Smooth muscle cell (in vitro differentiated cells): ENCODE data around the gene AATK. TPM values are rescaled to one million over a fixed set of nuclear protein-coding genes. Genes with fewer than 3 reads are reported as not detected.

Experiments
- DNase-seq: peaks from one replicate; lab custom pipeline; 2025; ENCODE audit not compliant: unreplicated experiment; lab: John Stamatoyannopoulos, UW
- H2AFZ ChIP-seq: fragments of 200-600 bp; sonication (generic); 2 replicates; pipeline ENCODE4 v1.6.0; 2016; ENCODE audit warnings: antibody characterized with exemption, low read depth, mild to moderate bottlenecking
- H3F3A ChIP-seq: fragments of 200-600 bp; sonication (generic); 2 replicates; pipeline ENCODE4 v1.6.0; 2017; ENCODE audit warnings: antibody characterized with exemption, low read depth
- H3K27ac ChIP-seq: fragments of 200-600 bp; sonication (generic); 2 replicates; pipeline ENCODE4 v1.5.1; 2016; ENCODE audit warnings: low read depth, mild to moderate bottlenecking
- H3K27me3 ChIP-seq: fragments of 200-600 bp; sonication (generic); 2 replicates; pipeline ENCODE4 v1.6.1; 2016; ENCODE audit warnings: low read depth, mild to moderate bottlenecking
- H3K36me3 ChIP-seq: fragments of 200-600 bp; sonication (generic); 2 replicates; pipeline ENCODE4 v1.5.1; 2016; ENCODE audit warnings: low read depth
- H3K4me1 ChIP-seq: fragments of 200-600 bp; sonication (generic); 2 replicates; pipeline ENCODE4 v1.5.1; 2016; ENCODE audit warnings: low read depth
- H3K4me2 ChIP-seq: fragments of 200-600 bp; sonication (generic); 2 replicates; pipeline ENCODE4 v1.6.0; 2016; ENCODE audit warnings: mild to moderate bottlenecking
- H3K4me3 ChIP-seq: fragments of 200-600 bp; sonication (generic); 2 replicates; pipeline ENCODE4 v1.5.1; 2016; ENCODE audit warnings: mild to moderate bottlenecking
- H3K79me2 ChIP-seq: fragments of 200-600 bp; sonication (generic); 2 replicates; pipeline ENCODE4 v1.6.0; 2016; ENCODE audit warnings: low read depth, mild to moderate bottlenecking
- H3K9ac ChIP-seq: fragments of 200-600 bp; sonication (generic); 2 replicates; pipeline ENCODE4 v1.6.0; 2016; ENCODE audit warnings: low read depth
- H3K9me3 ChIP-seq: fragments of 200-600 bp; sonication (generic); replicated peaks from 2 replicates; pipeline ENCODE4 v1.5.1; 2016; ENCODE audit warnings: low read depth
- H4K20me1 ChIP-seq: fragments of 200-600 bp; sonication (generic); 2 replicates; pipeline ENCODE4 v1.6.0; 2016; ENCODE audit warnings: low read depth
- WGBS: methylation state at CpG from one replicate; pipeline ENCODE4 v1.1.7; 2016; ENCODE audit warnings: low lambda C conversion rate; 5-methylcytosine and 5-hydroxymethylcytosine counted together
- polyA plus RNA-seq: library from polyadenylated mRNA; unstranded; fragments of >200 nt; fragmentation: Nextera tagmentation; extraction: Ambion mirVana; gene quantifications from 2 replicates; pipeline ENCODE4 v1.2.1, GENCODE V29; 2016
- total RNA-seq: library from RNA; depleted of rRNA; stranded (reverse); fragments of >200 nt; gene quantifications from 2 replicates; pipeline ENCODE4 v1.2.3, GENCODE V29; 2014
- TF ChIP-seq, protein P1 (sequence below): fragments of 200-600 bp; sonication (generic); IDR thresholded peaks from 2 replicates; pipeline ENCODE4 v1.5.1; 2017; ENCODE audit warnings: borderline replicate concordance, mild to moderate bottlenecking, antibody characterized with exemption; ENCODE audit not compliant: insufficient read depth, poor library complexity, severe bottlenecking

The AATK gene
- total and polyA plus RNA-seq, 2 experiments from 2014 or later: 0.61 to 0.67 TPM

DNA sequence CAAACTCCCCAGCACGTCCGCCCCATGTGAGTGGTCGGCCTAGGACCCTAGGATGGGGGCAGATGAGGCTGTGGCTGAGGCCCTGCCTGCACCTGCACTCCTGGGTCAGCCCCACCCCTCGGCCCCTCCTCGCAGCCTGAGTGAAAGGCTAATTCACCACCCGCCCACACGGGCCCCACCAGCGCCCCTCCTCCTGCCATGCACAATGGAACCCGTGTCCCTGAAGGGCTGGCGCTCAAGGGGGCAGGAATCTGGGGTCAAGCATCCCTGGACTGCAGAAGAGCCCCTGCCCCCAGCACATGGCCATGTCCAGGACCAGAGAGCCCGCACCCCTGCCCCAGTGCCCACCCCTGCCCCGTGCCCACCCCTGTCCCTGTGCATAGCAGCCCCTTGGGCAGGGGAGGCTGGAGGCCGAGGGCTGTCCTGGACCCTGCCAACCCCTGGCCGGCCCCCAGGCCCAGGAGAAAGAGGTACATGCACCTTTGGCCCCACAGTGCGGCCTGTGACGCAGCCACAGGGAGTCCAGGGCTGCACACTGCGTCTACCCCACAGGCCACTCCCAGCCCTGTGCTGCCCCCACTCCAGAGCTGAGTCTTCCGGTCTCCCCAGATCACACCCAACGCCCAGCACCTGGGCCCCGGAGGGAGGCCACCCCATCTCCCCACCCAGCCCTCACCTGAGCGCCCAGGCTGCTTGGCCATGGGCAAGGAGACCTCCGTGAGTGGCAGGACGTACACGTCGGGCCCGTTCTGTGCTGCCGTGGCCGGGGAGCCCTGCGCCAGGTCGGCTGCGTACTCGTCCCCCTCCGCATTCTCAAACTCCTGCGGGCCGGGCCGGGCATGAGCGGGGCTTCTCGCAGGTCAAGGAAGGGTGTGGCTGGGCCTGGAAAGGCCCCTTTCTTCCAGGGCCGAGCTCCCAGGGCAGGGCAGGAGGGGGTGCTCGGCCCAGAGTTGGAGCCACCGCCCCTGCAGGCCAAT is 35.3 kb downstream of the AATK start:
- no peaks in the 10 kb centered on the region for H3K79me2 ChIP-seq
- H3F3A ChIP-seq: no peaks in the 10 kb centered on the region
- no peak overlapping the region for H3K4me3 ChIP-seq
- WGBS: 94% methylated on average over 38 of the region's 41 CpGs
- no peak overlapping the region for H3K27ac ChIP-seq
- H3K4me2 ChIP-seq: no peak overlapping the region
- no peak for DNase-seq
- TF ChIP-seq, protein P1, sequence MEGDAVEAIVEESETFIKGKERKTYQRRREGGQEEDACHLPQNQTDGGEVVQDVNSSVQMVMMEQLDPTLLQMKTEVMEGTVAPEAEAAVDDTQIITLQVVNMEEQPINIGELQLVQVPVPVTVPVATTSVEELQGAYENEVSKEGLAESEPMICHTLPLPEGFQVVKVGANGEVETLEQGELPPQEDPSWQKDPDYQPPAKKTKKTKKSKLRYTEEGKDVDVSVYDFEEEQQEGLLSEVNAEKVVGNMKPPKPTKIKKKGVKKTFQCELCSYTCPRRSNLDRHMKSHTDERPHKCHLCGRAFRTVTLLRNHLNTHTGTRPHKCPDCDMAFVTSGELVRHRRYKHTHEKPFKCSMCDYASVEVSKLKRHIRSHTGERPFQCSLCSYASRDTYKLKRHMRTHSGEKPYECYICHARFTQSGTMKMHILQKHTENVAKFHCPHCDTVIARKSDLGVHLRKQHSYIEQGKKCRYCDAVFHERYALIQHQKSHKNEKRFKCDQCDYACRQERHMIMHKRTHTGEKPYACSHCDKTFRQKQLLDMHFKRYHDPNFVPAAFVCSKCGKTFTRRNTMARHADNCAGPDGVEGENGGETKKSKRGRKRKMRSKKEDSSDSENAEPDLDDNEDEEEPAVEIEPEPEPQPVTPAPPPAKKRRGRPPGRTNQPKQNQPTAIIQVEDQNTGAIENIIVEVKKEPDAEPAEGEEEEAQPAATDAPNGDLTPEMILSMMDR: no peak
- H3K36me3 ChIP-seq: no peaks in the 10 kb centered on the region
- no peaks in the 10 kb centered on the region for H3K9me3 ChIP-seq
- no peaks in the 10 kb centered on the region for H4K20me1 ChIP-seq
- no peak overlapping the region for H2AFZ ChIP-seq
- H3K27me3 ChIP-seq: no peaks in the 10 kb centered on the region
- no peak overlapping the region for H3K9ac ChIP-seq
- H3K4me1 ChIP-seq: no peaks in the 10 kb centered on the region

DNA sequence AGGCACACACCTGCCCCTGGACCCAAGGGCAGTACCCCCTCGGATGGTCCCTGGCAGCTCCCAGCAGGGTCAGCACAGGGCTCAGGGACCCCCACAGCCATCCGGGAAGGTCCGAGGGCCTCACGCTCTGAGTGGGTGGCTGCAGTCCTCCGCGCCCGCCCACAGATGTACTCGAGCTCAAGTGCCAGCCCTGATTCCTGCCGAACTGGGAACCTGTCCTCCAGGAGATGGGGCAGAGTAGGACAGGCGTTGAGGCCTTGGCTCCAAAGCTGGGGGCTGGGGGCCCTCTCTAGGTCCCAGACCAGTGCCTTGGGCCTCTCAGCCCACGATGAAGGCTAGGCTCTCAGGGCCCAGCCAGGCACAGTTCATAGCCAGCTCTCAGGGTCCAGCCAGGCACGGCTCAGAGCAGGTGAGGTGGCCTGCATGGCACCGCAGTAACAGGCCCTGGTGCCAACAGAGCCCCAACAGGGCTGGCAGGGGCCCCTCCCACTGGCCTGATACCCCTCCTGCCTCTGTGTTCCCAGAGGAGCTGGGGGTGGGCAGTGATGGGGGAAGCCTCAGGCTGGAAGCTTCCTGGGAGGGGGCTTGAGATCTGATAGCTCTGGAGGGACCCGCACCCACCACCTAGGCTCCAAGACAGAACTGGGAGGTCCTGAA is 36.2 kb downstream of the AATK start:
- Histone ChIP-seq H3K4me2 (no peak overlapping the region), H3K4me1 (no peaks in the 10 kb centered on the region), H3F3A (no peaks in the 10 kb centered on the region), H4K20me1 (no peaks in the 10 kb centered on the region), H3K36me3 (no peaks in the 10 kb centered on the region), H2AFZ (no peak overlapping the region), H3K79me2 (no peaks in the 10 kb centered on the region), H3K9ac (no peak overlapping the region), H3K9me3 (no peaks in the 10 kb centered on the region), H3K27ac (no peak overlapping the region), H3K4me3 (no peak overlapping the region), H3K27me3 (no peaks in the 10 kb centered on the region)
- DNase-seq: no peak
- 79% methylated on average over 13 of the region's 14 CpGs for WGBS
- TF ChIP-seq, protein P1: no peak

DNA sequence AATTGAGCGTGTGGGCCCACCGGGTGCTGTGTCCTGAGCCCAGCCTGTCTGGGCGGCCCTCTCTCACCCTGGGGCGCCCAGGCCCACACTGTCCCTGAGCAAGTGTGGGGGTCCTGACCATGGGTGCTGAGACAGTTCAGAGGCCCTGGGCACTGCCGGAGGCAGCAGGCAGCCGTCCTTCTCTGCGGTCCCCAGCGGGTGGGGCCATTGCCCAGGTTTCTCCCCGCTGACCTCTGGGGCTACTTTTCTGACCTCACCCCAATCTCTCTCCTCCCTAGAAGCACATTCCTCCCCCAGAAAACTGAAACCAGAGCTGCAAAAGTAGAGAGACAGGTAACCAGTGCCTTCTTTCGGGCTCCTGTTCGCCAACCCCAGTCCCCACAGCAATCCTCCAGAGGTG is 36.7 kb downstream of the AATK start:
- no peaks in the 10 kb centered on the region for H3K27me3 ChIP-seq

More for the DNA sequence above, 36.7 kb downstream of the AATK start:
- Histone ChIP-seq H4K20me1 (no peaks in the 10 kb centered on the region), H3K4me1 (no peaks in the 10 kb centered on the region), H3K4me3 (no peak overlapping the region), H3K9ac (no peak overlapping the region), H3K9me3 (no peaks in the 10 kb centered on the region), H3F3A (no peaks in the 10 kb centered on the region), H3K36me3 (no peaks in the 10 kb centered on the region), H3K79me2 (no peaks in the 10 kb centered on the region), H3K4me2 (no peak overlapping the region), H3K27ac (no peak overlapping the region), H2AFZ (no peak overlapping the region)
- DNase-seq: no peak
- WGBS: 86% methylated on average over 11 of the region's 11 CpGs
- TF ChIP-seq, protein P1: no peak
